Measurements from ENCODE around the gene SMIM7. TPM values are rescaled to one million over a fixed set of nuclear protein-coding genes. Genes with fewer than 3 reads are reported as not detected.
A peak's percentile ranks its signal among the peaks of the same experiment; 100 is the strongest.

Gene SMIM7
- total RNA-seq, 2 donors from 2014 or later: 72.7 to 102 TPM

DNA sequence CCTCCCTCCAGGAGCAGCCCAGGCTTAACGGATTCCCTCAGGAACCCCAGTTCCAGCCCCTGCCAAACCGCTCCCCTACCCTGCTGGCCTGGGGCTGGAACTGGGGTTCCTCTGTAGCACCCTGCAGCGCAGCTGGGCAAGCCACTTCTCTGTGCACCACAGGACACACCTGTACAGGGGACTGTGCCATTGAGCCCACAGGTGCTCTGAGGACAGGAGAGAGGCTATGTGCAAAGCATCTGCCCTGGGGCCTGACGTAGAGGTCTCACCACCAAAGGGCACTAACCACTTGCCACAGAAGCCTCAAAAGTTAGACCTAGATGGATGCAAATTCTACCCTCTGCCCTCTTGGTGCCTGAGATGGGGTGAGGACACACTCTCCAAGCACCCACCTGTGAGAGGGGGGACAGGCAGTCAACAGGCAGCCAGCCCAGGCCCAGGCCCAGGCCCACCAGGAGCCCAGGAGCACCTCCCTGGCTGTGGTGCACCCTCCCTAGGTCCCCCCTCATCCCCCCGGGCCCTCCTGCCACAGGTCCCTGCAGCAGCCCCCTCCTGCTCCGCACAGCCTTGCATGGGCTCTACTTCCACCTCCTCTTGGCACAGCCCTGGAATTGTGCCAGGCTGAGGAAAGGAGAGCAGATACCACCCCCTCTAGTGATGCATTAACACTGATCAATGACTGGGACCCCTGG lies 60.1 kb downstream of the SMIM7 start:
- no peaks in the 10 kb centered on the region for H3K36me3 ChIP-seq
- H3K27ac ChIP-seq: no peak overlapping the region
- peaks cover 0 to 9% of the 10 kb centered on the region in 2 donors for H3K4me1 ChIP-seq (ENCODE audit: control insufficient read depth in 1 of 2, low read depth in 2 of 2)
- no peaks in the 10 kb centered on the region for H3K27me3 ChIP-seq (replicated peaks; ENCODE audit: insufficient read depth)
- TF ChIP-seq, protein P1, sequence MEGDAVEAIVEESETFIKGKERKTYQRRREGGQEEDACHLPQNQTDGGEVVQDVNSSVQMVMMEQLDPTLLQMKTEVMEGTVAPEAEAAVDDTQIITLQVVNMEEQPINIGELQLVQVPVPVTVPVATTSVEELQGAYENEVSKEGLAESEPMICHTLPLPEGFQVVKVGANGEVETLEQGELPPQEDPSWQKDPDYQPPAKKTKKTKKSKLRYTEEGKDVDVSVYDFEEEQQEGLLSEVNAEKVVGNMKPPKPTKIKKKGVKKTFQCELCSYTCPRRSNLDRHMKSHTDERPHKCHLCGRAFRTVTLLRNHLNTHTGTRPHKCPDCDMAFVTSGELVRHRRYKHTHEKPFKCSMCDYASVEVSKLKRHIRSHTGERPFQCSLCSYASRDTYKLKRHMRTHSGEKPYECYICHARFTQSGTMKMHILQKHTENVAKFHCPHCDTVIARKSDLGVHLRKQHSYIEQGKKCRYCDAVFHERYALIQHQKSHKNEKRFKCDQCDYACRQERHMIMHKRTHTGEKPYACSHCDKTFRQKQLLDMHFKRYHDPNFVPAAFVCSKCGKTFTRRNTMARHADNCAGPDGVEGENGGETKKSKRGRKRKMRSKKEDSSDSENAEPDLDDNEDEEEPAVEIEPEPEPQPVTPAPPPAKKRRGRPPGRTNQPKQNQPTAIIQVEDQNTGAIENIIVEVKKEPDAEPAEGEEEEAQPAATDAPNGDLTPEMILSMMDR (IDR thresholded peaks at IDR 0.05): no peak
- ATAC-seq (ENCODE audit: insufficient number of reproducible peaks, low FRiP score, low read depth): no peak
- no peaks in the 10 kb centered on the region for H3K9me3 ChIP-seq
- no peak overlapping the region for H3K4me3 ChIP-seq
- no peak for DNase-seq (ENCODE audit: low spot score)

DNA sequence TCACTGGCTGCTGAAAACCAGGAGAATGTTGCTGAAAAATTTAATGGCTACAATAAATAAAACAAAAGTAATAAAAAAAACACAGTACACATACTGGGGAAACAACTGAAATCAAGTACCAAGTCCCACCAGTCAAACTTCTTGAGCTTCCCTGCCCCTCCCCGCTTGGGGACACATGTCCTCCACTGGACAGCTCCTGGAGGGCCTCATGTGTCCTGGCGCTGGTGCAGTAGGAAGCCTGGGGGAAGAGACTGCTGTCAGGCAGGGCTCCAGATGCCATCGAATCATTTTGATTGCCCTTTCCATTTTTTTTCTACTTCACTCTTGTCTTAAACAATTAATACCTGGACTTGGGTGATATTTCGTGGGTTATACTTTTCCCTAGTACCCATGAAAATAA lies 61.1 kb downstream of the SMIM7 start:
- Histone ChIP-seq H3K27me3 (replicated peaks; ENCODE audit: insufficient read depth) (no peaks in the 10 kb centered on the region), H3K36me3 (no peaks in the 10 kb centered on the region), H3K4me1 (ENCODE audit: control insufficient read depth in 1 of 2, low read depth in 2 of 2) (peaks cover 0 to 13% of the 10 kb centered on the region in 2 donors), H3K27ac (peak overlapping the region in 1 of 2 donors; percentile 28), H3K9me3 (no peaks in the 10 kb centered on the region), H3K4me3 (no peak overlapping the region)
- ATAC-seq (ENCODE audit: insufficient number of reproducible peaks, low FRiP score, low read depth) (no peak), DNase-seq (ENCODE audit: low spot score) (no peak)
- TF ChIP-seq, protein P1 (IDR thresholded peaks at IDR 0.05): no peak

DNA sequence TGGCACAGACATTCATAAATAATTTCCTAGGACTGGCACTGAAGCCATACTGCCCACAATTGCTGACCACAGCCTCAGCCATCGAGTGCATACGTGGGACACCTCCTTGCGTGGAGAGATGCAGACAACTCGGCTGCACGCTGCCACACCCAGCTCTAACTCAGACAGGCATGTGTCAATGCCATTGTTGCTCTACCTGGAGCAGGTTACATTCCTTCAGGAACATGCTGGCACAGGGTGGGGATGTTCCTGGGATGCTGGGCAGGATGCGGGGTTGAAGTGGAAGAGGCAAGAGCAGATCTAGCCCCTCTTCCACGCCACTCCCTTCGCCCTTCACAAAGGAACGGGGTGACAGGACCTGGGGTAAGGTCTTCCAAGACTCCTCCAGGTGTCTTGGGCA lies 63.5 kb downstream of the SMIM7 start:
- ATAC-seq (ENCODE audit: insufficient number of reproducible peaks, low FRiP score, low read depth): no peak
- no peak overlapping the region for H3K27ac ChIP-seq
- H3K4me1 ChIP-seq (ENCODE audit: control insufficient read depth in 1 of 2, low read depth in 2 of 2): peaks cover 0 to 10% of the 10 kb centered on the region in 2 donors
- TF ChIP-seq, protein P1 (IDR thresholded peaks at IDR 0.05): no peak
- no peaks in the 10 kb centered on the region for H3K9me3 ChIP-seq
- H3K27me3 ChIP-seq (replicated peaks; ENCODE audit: insufficient read depth): no peaks in the 10 kb centered on the region
- no peaks in the 10 kb centered on the region for H3K36me3 ChIP-seq
- DNase-seq (ENCODE audit: low spot score): no peak
- no peak overlapping the region for H3K4me3 ChIP-seq

Other genes starting within 250 kb of the SMIM7 start
- gene EPS15L1, start 188.2 kb downstream of the SMIM7 start, total RNA-seq: 10 to 100 TPM; 13.7 to 31.7 TPM
- gene CALR3, start 164.0 kb downstream of the SMIM7 start, total RNA-seq: not detected
- 1 to 10 TPM; 4.9 to 6.1 TPM for gene C19orf44, start 163.8 kb downstream of the SMIM7 start, total RNA-seq
- 10 to 100 TPM in 1 of 2 donors, 1 to 10 TPM in 1; 9.3 to 18.4 TPM for gene CHERP, start 117.7 kb downstream of the SMIM7 start, total RNA-seq
- 10 to 100 TPM; 66.9 to 85.3 TPM for gene SLC35E1, start 87.7 kb downstream of the SMIM7 start, total RNA-seq
- 10 to 100 TPM in 1 of 2 donors, 1 to 10 TPM in 1; 9.6 to 14.2 TPM for gene MED26, start 31.9 kb downstream of the SMIM7 start, total RNA-seq
- gene TMEM38A, start 995 bp upstream of the SMIM7 start, total RNA-seq: 10 to 100 TPM in 1 of 2 donors, 1 to 10 TPM in 1; 7.6 to 11.9 TPM
- gene NWD1, start 59.7 kb upstream of the SMIM7 start, total RNA-seq: under 1 TPM; 0.21 to 0.27 TPM
- 10 to 100 TPM; 57.9 to 79.8 TPM for gene SIN3B, start 169.3 kb upstream of the SMIM7 start, total RNA-seq
- 1 to 10 TPM; 4.9 to 5.4 TPM for gene F2RL3, start 228.9 kb upstream of the SMIM7 start, total RNA-seq